ENCODE data around the gene VPS54.
"Not testable (repeated sequence)": the region's sequence is repeated elsewhere in the genome, so short reads cannot be mapped to it uniquely, and the experiment has no call there.

VPS54 gene

DNA sequence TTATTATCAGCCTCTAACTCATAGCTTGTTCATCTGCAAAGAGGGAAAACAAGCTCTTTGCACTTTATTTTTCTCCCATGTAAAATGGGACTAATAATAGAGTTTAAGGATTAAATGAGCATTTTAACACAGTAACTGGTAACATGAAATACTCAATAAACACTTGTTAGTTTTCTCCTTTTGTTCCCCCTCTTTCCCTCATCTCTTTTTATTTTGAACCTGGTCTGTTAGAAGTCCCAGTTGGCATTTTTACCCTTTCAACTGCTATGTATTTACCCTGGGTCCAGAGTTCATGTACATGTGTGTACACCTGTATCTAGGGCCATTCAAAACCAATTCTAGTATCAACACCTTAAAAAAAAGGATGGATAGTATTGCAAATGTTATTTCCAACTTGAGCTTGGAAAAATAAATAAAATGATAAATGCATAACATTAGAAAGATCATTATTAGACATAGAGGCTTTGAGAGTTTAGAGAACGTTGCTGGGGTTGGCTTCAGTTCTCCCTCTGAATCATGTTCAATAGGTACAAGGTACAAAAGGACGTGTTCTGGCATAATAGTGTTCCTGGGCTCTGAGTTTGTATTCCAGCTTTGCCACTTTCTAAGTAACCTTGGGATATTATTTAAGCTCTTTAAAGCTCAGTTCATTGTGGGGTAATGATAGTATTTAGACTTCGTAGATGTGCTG, 5.2 kb upstream of the VPS54 start:
- DNase-seq (ENCODE audit: low read depth in 1 of 2, low spot score in 1 of 2) = no peak

DNA sequence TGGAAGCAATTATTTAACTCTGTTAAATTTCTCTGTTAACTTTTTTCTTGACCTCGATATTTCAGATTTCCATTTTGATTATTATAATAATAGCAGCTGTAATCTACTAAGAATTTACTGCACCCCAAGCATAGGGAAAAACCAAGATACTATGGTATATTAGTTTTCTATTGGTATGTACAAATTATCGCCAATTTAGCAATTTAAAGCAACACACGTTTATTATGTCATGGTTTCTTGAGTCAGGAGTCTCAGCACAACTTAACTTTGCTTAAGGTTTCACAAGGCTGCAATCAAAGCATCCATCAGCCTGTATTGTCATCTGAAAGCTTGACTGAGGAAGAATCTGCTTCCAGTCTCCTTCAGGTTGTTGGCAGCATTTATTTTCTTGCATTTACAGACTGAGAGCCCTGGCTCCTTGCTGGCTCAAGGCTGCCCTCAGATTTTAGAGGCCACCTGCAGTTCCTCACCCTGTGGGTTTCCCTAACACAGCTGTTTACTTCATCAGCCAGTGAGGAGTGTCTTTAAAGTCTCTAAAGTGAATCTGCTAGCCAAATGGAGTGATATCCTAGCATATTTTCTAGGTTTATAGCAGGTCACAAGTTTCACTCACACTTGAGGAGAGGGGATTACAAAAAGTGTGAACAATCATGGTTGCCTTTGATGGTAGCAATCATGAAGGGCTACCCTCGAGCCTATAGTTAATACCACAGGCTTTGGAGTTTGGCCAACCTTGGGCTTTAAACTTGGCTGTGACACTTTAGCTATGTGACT, 4.4 kb upstream of the VPS54 start:
- DNase-seq (ENCODE audit: low read depth in 1 of 2, low spot score in 1 of 2) = no peak

DNA sequence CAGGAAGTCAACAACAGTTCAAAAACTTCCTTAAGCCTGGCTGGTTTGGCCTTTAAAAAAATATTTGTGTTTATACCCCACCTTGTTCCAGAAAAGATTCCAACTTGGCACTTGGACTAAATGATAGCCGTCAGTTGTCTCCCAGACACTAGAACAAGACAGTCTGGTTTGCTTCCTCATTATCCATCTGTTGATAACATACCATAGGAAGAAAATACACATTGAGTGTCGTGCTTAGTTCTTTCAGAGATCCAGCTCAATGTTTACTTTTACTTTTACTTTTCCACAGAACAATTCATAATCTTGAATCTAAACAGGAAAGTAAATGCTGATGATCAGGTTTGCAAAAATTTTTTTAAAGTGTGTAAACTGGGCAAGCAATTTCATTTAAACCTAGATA, 2.4 kb upstream of the VPS54 start:
- no peak for DNase-seq (ENCODE audit: low read depth in 1 of 2, low spot score in 1 of 2)

DNA sequence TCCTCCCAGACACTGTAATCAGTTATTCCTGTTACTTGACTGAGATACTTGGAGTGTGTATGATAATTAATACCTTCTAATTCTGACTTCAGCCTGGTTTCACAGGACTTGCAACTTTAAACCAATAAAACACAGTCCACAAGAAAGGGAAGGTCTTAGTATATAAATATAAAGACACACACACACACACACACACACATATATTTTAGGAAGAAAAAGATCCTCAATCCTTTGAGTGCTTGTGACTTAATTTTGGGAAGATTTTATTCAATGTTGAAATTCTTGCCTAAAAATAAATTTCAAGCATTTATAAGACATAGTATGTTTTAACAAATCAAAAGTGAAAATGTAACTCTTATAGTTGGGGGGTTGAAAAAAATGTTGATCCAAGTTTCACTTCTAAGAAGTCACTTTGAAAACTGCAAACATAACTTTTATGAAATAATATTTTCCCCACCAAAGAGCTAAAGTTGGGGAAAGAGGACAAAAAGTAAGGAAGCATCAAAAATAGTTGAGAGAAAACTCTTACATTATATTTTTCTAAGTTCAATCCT, 824 bp upstream of the VPS54 start:
- DNase-seq (ENCODE audit: low read depth in 1 of 2, low spot score in 1 of 2) = no peak

DNA sequence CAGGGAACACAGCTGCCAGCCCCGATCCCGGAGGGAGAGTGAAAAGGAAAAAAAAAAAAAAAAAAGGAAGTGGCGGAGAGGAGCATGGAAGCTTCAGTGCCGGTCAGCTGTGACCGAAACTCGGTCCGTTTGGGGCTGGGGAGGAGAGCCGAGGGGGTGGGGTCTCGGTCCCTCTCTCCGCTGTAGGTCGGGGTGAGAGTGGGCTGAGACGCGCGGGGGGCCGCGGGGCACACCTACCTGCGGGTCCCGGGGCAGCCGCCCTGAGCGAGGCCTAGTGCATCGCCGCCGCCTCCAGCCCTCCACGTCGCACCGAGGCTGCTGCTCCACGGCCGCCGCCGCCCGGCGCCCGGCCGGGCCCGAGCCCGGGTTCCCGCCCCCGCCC, 536 bp downstream of the VPS54 start:
- peak in 1 of 2 donors; percentile 6 for DNase-seq (ENCODE audit: low read depth in 1 of 2, low spot score in 1 of 2)

DNA sequence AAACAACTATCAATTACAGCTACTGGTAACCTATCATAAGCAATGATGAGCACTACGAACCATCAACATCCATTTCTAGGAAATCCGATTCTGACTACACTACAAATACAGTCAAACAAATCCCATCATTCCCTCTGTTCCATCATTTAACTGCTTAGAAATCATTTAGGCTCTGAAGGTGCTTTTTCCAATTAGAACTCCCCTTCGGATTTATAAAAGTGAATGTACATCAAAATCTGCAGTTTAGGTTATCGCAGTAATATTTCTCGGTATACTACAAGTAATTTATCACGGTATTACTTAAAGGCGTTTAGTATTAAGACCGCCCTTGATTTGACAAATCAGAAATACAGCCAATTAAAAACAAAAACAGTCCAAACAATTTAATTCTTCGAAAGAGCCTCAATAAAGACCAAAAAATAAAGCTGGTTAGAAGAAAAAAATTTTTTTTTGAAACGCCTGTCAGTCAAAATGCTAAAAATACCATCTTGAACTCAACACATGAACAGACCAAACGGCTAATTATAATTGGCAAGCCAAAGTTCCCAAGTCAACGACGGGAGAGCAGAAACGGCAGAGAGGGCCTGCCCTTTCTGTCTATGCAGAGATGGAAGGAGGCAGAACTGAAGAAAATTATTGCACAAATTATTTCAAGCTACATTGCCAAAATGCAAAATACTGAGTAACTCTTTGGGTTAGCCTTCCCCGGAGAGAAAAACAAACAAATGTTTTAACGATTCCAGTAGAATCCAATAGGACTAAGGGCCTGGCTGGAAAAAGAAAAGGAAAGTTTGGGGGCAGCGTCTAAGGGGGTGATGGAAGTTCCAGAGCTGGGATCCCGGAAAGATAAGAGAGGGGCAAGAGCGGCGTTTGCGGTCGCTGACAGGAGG, 1.2 kb downstream of the VPS54 start:
- no peak for DNase-seq (ENCODE audit: low read depth in 1 of 2, low spot score in 1 of 2)

DNA sequence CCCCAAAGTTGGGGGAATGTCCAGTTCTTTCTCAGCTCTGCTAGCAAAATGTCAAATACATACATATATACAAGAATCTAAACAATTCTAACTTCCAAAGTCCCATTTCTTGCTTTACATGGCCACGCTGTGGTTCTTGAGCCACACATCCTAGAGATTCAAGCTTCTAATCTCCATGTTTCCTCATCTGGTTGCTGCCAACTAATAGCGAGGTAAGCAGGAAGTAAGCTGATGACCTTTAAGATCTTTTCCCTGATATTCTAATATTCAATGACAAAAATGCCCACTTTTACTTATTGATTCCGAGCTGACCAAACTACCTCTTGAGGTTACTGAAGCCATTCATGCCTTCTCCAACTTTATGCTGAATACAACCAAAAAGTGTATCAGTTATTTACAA, 3.3 kb downstream of the VPS54 start:
- DNase-seq (ENCODE audit: low read depth in 1 of 2, low spot score in 1 of 2) = no peak

DNA sequence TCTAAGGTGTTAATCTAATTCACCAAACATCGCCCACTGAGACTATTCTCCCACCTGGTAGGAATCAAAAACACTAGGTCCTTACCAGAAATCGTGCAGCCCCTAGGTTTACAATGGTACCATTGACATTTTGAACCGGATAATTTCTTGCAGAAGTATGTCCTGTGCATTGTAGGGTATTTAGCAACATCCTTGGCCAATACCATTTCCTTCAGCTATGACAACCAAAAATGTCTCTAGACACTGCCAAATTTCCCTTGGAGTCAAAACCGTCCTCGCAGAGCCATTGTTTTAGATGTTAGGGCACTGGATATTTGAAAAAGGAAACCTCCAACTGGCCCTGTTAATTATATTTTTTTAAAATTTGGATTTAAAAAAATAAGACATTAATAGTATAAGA, 3.8 kb downstream of the VPS54 start:
- DNase-seq (ENCODE audit: low read depth in 1 of 2, low spot score in 1 of 2) = no peak

DNA sequence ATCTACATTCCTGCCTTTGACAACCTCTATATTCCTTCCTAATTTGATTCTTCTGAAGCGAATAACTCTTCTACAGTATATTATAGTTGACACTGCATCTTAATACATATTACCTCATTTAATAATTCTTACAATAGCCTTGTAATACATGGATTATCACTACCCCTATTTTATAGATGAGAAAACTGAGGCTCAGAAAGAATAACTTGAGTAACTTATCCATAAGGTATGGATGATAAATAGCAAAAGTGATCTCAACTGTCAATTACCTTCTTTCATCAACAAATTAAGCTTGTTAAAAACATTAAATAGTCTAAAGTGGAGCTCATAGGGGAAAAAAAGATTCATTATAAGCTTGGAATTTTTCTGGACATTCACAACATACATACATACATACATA, 4.6 kb downstream of the VPS54 start:
- no peak for DNase-seq (ENCODE audit: low read depth in 1 of 2, low spot score in 1 of 2)

DNA sequence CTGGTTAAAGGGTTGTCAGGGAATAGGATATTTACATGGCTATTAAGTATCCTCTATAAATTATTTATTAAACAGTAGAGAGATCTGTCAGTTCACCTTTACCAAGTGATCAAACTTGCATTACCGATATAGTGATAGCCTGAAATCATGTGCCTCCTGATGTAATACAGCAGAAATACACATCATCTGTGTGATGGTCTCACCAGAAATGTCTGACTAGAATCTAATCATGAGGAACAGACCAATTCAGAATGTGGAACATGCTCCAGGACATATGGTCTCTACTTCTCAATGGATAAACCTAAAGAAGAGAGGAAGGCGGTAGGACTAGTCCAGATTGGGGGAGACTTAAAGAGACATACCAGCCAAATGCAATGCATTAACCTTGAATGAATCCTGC, 6.2 kb downstream of the VPS54 start:
- DNase-seq (ENCODE audit: low read depth in 1 of 2, low spot score in 1 of 2) = no peak

DNA sequence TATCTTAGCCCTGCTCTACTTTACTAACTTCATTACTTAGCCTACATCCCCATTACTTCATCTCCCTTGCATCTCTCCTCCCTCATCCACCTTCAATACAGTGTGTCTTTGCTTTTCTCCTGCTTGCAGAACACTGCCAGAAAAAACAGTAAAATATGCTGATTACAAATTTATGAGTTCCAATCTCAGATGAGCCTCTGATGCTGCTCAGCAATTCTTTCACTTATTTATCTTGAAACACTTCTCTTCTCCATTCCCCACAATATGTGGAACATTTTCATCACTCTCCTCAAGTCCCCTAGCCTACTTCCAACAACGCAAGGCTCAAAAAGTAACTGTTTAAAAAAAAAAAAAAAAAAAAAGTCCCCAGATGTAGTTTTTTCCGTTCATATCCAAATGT, 7.1 kb downstream of the VPS54 start:
- no peak for DNase-seq (ENCODE audit: low read depth in 1 of 2, low spot score in 1 of 2)

DNA sequence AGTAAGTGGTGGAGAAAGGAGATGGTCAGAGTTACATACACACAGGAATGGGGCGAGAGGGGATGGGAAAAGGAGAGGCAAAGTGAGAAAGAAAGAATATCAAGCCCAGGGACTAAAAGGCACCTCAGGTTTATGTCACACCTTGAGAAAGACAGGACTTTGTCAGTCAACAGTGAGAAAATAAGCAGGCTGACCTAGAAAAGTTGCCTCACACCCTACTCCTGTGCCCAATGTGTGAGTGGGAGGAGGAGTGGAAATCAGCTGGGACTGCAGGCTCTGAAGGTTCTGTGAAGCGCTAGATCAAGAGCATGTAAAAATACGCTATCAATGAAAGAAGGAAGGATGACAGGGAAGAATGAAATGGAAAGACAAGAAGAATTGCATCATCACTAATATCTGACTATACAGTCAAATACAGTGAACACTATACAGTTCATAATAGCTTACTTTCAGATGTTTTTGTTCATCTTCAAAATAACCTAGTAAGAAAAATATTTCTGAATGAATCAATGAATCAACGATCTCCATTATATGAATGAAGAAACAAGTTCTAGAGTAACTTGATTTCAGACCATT, 10.7 kb downstream of the VPS54 start:
- no peak for DNase-seq (ENCODE audit: low read depth in 1 of 2, low spot score in 1 of 2)

DNA sequence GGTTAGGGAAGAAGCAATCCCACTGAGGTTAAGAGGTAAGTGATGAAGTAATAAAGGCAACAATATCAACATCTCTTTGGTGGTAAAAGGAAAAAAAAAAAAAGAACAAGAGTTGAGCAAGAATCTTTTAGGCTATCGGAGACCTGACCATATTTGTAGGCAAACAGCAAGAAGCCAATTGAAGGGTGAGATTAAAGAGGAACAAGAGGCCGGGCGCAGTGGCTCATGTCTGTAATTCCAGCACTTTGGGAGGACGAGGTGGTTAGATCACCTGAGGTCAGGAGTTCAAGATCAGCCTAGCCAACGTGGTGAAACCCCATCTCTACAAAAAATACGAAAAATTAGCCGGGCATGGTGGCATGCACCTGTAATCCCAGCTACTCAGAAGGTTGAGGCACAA, 11.3 kb downstream of the VPS54 start:
- DNase-seq (ENCODE audit: low read depth in 1 of 2, low spot score in 1 of 2) = no peak

DNA sequence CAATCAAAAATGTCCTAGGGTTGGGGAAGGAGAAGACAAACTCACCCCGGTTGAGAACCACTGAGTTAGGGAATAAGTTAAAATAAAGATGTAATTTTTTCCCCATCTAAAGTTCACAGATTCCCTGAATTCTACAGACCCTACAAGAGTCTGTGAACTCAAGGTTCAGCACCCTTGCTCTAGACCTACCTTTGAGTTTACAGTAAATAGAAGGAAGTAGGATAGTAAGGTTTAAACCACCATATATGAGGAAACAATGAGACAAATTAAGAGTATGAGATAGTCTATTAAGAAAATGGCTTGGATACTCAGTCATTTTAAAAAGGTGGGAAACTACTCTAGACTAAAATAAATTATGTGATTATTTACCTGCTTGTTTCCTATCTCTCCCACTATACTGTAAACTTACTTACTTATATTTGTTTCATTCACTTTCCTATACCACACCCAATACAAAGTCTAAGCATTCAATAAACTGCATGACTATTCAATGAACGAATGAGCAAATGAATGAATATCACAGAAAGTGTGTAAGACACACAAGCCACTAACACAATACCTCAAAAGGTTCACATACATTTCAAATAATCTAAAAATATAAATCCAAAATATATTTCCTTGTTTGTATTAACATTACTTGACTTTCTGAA, 13.4 kb downstream of the VPS54 start:
- no peak for DNase-seq (ENCODE audit: low read depth in 1 of 2, low spot score in 1 of 2)

DNA sequence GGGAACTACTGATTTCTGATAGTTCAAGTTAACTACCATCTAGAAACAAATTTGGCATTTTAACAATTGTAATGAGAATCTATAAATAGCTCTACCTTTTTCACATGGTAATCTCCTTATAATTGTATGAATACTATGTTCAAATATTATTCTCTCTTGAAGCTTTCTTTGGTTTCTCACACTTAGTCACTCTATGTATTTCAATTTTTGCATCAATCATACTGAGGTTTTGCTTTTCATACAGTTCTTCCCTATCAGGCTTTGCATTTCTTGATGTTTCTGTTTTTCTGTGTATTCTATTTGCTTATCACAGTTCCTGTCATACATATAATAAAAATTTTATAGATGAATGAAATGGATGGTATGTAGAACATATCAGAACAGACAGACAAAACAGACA, 16.0 kb downstream of the VPS54 start:
- DNase-seq (ENCODE audit: low read depth in 1 of 2, low spot score in 1 of 2) = no peak

DNA sequence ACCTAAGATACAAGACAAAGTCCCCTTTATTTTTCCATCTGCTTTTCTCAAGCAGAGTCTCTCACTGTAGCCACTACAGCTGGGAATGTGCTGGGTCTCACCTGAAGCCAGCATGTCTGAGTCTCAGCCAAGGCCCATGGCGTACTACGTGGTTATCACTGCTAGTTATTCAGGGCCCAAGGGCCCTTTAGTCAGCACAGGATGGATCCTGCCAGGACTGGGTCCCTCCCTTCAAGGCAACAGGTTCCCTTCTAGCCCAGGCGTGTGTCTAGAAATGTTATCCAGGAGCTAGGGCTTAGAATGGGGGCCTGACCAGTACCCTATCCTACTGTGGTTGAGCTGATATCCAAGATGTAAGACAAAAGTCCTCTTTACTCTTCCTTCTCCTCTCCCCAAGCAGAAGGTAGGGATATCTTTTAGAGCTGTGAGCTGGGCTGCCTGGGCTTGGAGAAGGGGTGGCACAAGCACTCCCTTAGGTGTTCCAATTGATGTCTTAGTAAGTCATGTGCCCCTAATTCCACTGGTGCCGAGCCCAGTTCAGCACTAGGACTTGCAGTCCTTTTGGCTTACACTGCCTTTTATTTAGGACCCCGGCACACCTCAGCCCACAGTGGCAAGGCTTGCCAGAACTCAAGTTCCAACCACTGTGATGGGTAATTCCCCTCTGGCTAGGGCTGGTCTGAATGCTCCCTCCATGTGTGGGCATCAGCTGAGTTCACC, 17.7 kb downstream of the VPS54 start:
- DNase-seq (ENCODE audit: low read depth in 1 of 2, low spot score in 1 of 2) = no peak

DNA sequence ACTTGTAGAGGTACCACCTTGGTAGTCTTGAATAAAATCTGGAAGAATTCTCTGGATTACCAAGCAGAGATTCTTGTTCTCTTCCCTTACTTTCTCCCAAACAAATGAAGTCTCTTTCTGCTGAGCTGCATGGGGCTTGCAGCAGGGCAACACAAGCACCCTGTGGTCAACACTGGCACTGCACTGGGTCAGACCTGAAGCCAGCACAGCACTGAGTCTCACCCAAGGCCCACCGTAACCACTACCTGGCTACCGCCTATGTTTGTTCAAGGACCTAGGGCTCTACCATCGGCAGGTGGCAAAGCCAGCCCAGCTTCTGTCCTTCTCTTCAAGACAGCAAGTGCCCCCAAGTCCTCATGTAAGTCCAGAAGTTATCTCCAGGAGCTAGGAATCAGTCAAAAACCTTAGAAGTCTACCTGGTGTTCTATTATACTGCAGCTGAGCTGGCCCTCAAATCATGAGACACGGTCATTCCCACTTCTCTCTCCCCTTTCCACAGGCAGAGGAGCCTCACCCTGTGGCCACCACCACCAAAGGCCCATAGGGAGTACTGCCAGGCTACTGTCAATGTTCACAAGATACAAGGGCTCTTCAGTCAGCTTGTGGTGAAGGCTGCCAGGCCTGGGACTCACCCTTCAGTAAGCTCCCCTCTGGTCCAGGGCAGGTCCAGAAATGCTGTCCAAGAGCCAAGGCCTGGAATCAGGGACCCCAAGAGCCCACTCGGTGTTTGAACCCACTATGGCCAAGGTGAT, 18.4 kb downstream of the VPS54 start:
- DNase-seq (ENCODE audit: low read depth in 1 of 2, low spot score in 1 of 2) = no peak

DNA sequence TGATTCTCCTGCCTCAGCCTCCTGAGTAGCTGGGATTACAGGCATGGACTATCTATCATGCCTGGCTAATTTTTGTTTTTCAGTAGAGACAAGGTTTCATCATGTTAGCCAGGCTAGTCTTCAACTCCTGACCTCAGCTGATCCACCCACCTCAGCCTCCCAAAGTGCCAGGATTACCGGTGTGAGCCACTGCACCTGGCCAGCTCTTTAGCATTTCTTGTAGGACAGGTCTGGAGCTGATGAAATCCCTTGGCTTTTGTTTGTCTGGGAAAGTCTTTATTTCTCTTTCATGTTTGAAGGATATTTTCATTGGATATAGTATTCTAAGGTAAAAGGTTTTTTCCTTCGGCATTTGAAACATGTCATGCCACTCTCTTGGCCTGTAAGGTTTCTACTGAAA, 20.2 kb downstream of the VPS54 start:
- DNase-seq (ENCODE audit: low read depth in 1 of 2, low spot score in 1 of 2) = no peak

DNA sequence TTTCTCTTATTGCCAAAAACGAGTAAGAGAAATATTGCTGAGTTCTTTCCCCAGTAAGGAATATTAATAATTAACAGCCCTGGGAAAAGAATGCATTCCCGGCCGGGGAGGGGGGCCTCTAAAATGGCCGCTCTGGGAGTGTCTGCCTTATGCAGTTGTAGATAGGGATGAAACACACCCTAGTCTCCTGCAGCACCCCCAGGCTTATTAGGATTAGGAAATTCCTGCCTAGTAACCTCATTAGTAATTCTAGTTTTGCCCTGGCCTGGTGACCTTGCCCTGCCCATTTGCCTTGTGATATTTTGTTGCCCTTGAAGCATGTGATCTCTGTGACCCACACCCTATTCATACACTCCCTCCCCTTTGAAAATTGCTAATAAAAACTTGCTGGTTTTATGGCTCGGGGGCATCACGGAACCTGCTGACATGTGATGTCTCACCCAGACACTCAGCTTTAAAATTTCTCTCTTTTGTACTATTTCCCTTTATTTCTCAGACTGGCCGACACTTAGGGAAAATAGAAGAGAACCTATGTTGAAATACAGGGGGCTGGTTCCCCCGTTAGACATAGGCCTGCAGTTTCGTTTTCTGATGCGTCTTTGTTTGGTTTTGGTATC, 22.5 kb downstream of the VPS54 start:
- DNase-seq (ENCODE audit: low read depth in 1 of 2, low spot score in 1 of 2) = not testable (repeated sequence)

All from activated CD4-positive, alpha-beta T cell treated with anti-CD3 and anti-CD28 coated beads, Interleukin-2, amount 50 U/mL, for 24 hours (primary cell).